GM19467 (cell line): ENCODE results near the gene CD63.

ENCODE experiments used
- ATAC-seq: cut with Tn5 transposase; IDR thresholded peaks from one replicate; pipeline ENCODE4 v1.9.1; 2021; ENCODE audit warnings: mild to moderate bottlenecking, moderate library complexity; ENCODE audit not compliant: unreplicated experiment

The CD63 gene

GRCh38 chr12:55707219-55707671 lies 21.6 kb downstream of the CD63 start:
- ATAC-seq, result no peak

GRCh38 chr12:55706568-55707218 lies 22.1 kb downstream of the CD63 start:
- ATAC-seq, result no peak

GRCh38 chr12:55705782-55706402 lies 22.9 kb downstream of the CD63 start:
- ATAC-seq, result no peak

- ATAC-seq, result no peak
These were observed 23.7 kb downstream of the CD63 start for GRCh38 chr12:55704824-55705718.

- ATAC-seq, result no peak
These were observed 24.7 kb downstream of the CD63 start for GRCh38 chr12:55703901-55704761.

GRCh38 chr12:55703288-55703687 lies 25.5 kb downstream of the CD63 start:
- ATAC-seq, result no peak

GRCh38 chr12:55702861-55703260 lies 25.9 kb downstream of the CD63 start:
- no peak for ATAC-seq

GRCh38 chr12:55700255-55701018 lies 28.4 kb downstream of the CD63 start:
- no peak for ATAC-seq

GRCh38 chr12:55699471-55700055 lies 29.2 kb downstream of the CD63 start:
- no peak for ATAC-seq

GRCh38 chr12:55698965-55699364 lies 29.8 kb downstream of the CD63 start:
- ATAC-seq, result no peak

GRCh38 chr12:55698241-55698955 lies 30.4 kb downstream of the CD63 start:
- no peak for ATAC-seq

GRCh38 chr12:55697686-55698085 lies 31.1 kb downstream of the CD63 start:
- ATAC-seq, result no peak

GRCh38 chr12:55696796-55697462 lies 31.9 kb downstream of the CD63 start:
- ATAC-seq, result no peak

- ATAC-seq, result no peak
These were observed 32.7 kb downstream of the CD63 start for GRCh38 chr12:55696141-55696540.

GRCh38 chr12:55695349-55695748 lies 33.5 kb downstream of the CD63 start:
- no peak for ATAC-seq

GRCh38 chr12:55694651-55695050 lies 34.2 kb downstream of the CD63 start:
- ATAC-seq, result no peak

GRCh38 chr12:55694188-55694515 lies 34.7 kb downstream of the CD63 start:
- ATAC-seq, result no peak

- ATAC-seq, result no peak
These were observed 35.3 kb downstream of the CD63 start for GRCh38 chr12:55693323-55694187.
